ENCODE data around the gene RAB31. TPM values are rescaled to one million over a fixed set of nuclear protein-coding genes. Genes with fewer than 3 reads are reported as not detected.

The RAB31 gene
- total RNA-seq, 1 experiment from 2014 or later, result 2.3 TPM

DNA sequence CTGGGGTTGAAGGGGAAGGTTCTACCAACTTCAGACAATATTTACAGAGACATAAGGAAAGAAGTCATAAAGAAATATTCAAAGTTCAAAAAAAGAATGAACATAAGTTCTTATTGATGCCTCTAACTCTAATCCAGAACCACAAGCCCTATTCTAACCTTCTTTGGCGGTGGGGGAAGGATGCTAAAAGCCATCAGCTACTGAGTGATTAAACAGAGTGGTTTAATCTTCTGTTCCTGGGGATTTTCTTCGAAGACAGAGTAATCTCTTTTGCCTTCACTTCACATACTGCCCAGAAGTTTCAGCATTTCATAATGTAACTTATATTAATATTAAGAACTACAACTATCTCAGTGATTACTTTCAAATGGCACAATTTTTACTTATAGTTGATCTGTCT is 126.5 kb downstream of the RAB31 start:
- DNase-seq, result no peak
- intact Hi-C loops (cut with micrococcal nuclease; ENCODE audit: unreplicated experiment), result no loop called here
- Mint-ChIP-seq H3K27me3 (ENCODE audit: unreplicated experiment) (no peaks in the 10 kb centered on the region), H3K36me3 (ENCODE audit: insufficient read depth, unreplicated experiment) (no peaks in the 10 kb centered on the region), H3K9me3 (ENCODE audit: low read depth, unreplicated experiment) (no peaks in the 10 kb centered on the region), H3K4me3 (ENCODE audit: low read depth, unreplicated experiment) (no peak overlapping the region), H3K4me1 (ENCODE audit: low read depth, unreplicated experiment) (no peaks in the 10 kb centered on the region), H3K27ac (ENCODE audit: unreplicated experiment) (no peak overlapping the region)
- TF ChIP-seq, protein P1, sequence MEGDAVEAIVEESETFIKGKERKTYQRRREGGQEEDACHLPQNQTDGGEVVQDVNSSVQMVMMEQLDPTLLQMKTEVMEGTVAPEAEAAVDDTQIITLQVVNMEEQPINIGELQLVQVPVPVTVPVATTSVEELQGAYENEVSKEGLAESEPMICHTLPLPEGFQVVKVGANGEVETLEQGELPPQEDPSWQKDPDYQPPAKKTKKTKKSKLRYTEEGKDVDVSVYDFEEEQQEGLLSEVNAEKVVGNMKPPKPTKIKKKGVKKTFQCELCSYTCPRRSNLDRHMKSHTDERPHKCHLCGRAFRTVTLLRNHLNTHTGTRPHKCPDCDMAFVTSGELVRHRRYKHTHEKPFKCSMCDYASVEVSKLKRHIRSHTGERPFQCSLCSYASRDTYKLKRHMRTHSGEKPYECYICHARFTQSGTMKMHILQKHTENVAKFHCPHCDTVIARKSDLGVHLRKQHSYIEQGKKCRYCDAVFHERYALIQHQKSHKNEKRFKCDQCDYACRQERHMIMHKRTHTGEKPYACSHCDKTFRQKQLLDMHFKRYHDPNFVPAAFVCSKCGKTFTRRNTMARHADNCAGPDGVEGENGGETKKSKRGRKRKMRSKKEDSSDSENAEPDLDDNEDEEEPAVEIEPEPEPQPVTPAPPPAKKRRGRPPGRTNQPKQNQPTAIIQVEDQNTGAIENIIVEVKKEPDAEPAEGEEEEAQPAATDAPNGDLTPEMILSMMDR (IDR thresholded peaks at IDR 0.05; ENCODE audit: unreplicated experiment), result no peak
- CTCF ChIA-PET, result no interaction called here
- no TSS peak for BruUV-seq (replicated peaks)

DNA sequence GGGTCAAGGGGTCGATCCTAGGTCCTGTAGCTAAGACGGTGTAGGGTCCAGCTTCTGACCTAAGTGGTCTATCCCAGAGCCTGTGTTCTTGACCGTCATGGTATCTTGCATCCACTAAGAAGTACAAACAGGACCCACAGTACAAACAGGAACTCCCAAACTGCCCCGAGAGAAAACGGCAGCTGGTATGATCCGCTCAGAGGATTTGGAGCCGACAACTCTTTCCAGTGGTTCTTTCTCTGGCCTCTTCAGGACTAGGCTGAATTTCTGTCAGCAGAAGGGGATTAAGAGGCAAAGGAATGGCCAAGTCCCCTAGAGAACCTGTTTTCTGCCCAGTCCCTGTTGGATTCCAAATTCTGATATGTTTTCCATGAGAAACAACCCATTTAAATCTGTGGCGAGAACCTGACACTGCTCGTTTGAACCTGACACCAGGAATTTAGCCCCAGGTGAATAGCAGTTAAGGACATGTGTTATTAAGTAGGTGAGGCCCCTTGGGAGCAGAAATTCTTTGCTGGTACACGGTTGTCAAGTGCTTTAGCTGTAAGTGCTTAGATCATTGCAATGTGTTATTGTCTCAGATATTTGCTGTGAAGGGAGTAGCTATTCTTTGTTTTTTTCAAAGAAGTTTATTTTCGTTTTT is 127.1 kb downstream of the RAB31 start:
- intact Hi-C loops (cut with micrococcal nuclease; ENCODE audit: unreplicated experiment), result no loop called here
- CTCF ChIA-PET, result no interaction called here
- Mint-ChIP-seq H3K36me3 (ENCODE audit: insufficient read depth, unreplicated experiment) (no peaks in the 10 kb centered on the region), H3K27me3 (ENCODE audit: unreplicated experiment) (no peaks in the 10 kb centered on the region), H3K4me1 (ENCODE audit: low read depth, unreplicated experiment) (no peaks in the 10 kb centered on the region), H3K9me3 (ENCODE audit: low read depth, unreplicated experiment) (no peaks in the 10 kb centered on the region), H3K27ac (ENCODE audit: unreplicated experiment) (no peak overlapping the region), H3K4me3 (ENCODE audit: low read depth, unreplicated experiment) (no peak overlapping the region)
- TF ChIP-seq, protein P1 (IDR thresholded peaks at IDR 0.05; ENCODE audit: unreplicated experiment), result no peak
- BruUV-seq (replicated peaks), result no TSS peak
- no peak for DNase-seq

DNA sequence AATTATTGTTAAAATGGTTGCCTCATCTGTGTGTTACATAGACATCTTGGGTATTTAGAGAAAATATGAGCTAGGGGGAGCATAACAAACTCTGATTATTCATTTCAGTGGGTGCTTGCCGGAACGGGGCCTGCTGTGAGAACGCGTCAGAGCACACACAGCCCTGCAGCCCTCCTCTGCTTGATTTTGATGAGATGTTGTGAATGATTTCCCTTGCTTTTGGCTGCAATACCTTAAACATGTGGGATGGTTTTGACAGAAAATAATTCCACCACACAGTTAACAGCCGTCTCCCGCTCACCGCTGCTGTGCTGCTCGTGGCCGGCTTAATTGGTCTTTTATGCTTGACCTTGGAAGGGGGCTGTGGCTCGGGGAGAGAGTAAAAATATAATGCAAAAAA is 127.7 kb downstream of the RAB31 start:
- no peaks in the 10 kb centered on the region for H3K27me3 Mint-ChIP-seq (ENCODE audit: unreplicated experiment)
- H3K27ac Mint-ChIP-seq (ENCODE audit: unreplicated experiment), result no peak overlapping the region
- TF ChIP-seq, protein P1 (IDR thresholded peaks at IDR 0.05; ENCODE audit: unreplicated experiment), result no peak
- H3K36me3 Mint-ChIP-seq (ENCODE audit: insufficient read depth, unreplicated experiment), result no peaks in the 10 kb centered on the region
- no peaks in the 10 kb centered on the region for H3K4me1 Mint-ChIP-seq (ENCODE audit: low read depth, unreplicated experiment)
- intact Hi-C loops (cut with micrococcal nuclease; ENCODE audit: unreplicated experiment), result no loop called here
- H3K4me3 Mint-ChIP-seq (ENCODE audit: low read depth, unreplicated experiment), result no peak overlapping the region
- no peak for DNase-seq
- BruUV-seq (replicated peaks), result no TSS peak
- H3K9me3 Mint-ChIP-seq (ENCODE audit: low read depth, unreplicated experiment), result no peaks in the 10 kb centered on the region
- CTCF ChIA-PET, result no interaction called here

DNA sequence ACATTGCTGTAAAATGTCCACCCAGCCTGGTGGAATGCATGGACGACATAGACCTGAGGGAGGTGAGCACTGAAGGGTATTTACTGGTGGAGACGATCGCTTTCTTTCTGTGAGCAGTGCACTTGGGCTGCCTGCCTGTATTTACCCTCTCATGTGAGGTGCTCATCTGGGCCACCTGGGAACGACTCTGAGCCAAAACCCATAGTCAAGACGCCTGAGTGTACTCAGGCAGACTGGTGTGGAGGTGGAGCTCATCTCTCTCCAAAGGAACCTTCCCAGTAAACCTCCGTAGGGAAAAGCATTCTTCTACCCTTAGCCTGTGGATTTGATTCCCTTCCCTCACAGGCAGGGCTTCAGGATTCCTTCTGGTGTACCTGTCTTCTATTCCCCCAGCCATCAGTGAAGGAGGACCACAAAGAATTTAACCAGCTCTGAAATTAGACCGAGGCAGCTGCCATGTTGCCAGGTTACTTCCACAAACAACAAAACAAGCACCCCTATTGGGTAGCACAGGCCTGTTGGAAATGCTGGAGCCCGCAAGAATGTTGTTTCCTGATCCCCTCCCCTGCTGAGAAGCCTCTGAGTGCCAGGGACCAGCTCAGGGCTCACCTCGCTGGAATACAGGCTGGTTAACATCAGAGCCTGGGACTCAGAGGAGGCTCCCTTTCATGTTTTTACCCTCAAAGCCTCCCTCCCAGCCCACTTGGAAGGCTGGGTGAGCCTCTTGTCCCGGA is 130.2 kb downstream of the RAB31 start:
- no peaks in the 10 kb centered on the region for H3K4me1 Mint-ChIP-seq (ENCODE audit: low read depth, unreplicated experiment)
- peak; percentile 37 for DNase-seq
- TF ChIP-seq, protein P1 (IDR thresholded peaks at IDR 0.05; ENCODE audit: unreplicated experiment), result no peak
- BruUV-seq (replicated peaks), result no TSS peak
- no peaks in the 10 kb centered on the region for H3K9me3 Mint-ChIP-seq (ENCODE audit: low read depth, unreplicated experiment)
- no peaks in the 10 kb centered on the region for H3K36me3 Mint-ChIP-seq (ENCODE audit: insufficient read depth, unreplicated experiment)
- intact Hi-C loops (cut with micrococcal nuclease; ENCODE audit: unreplicated experiment), result no loop called here
- H3K4me3 Mint-ChIP-seq (ENCODE audit: low read depth, unreplicated experiment), result no peak overlapping the region
- CTCF ChIA-PET, result interaction anchor here (1.4 kb wide), 1 partner anchor 39 kb away, joined by 4 read pairs; no protein-coding TSS in a partner anchor
- H3K27me3 Mint-ChIP-seq (ENCODE audit: unreplicated experiment), result no peaks in the 10 kb centered on the region
- H3K27ac Mint-ChIP-seq (ENCODE audit: unreplicated experiment), result no peak overlapping the region

Measured in Calu3 (cell line).